ENCODE measurements around the gene MYO16.
"Not testable (repeated sequence)": the region's sequence is repeated elsewhere in the genome, so short reads cannot be mapped to it uniquely, and the experiment has no call there.

MYO16 gene

DNA sequence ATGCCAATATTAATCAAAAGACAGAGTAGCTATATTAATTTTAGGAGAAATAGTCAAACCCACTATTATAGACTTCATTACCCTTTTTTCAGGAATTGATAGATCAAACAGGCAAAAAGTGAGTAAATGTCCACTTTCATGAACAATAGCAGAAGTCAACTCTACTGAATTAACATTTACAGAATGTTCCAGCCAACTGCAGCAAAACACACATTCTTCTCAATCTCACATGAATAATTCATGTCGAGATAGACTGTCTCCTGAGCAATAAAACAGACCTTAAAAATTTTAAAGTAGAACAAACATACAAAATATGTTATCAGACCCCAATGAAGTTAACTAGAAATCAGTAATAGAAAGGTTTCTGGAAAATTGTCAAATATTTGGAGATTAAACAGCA is 118.4 kb downstream of the MYO16 start:
- DNase-seq, result no peak

DNA sequence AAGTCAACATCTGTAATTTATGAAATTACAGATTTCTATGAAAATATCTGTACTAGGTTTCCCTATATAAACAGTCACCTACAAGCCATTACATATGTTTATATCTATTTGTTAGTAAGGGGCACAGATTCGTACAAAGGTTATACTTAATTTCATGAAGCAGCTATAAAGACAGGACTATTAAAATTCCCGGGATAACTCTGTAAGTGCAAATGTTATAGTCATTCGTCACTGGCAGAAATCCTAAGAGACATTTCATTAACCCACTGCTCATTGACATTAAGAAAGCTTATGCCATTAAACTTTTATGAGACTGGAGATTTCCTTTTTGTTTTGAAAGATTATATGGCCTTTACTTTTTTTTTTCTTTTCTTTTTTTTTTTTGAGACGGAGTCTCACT is 122.9 kb downstream of the MYO16 start:
- DNase-seq, result no peak

DNA sequence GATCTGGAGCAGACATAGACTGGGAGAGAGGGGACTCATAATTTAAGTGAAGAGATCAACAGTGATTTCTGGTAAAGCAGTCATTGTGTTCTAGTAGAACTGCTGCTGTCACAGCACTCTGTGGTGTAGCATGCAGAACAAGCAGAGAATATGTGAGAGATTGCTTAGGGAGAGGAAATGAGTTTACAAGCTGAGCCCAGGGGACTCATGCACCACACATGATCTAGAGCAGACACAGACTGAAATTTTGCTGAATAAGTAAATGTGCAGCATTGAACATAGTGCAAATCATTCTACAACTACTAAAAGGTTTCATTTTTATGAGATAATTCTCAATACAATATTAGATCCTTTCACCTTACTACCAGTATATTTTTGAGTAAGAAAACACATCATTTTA is 125.7 kb downstream of the MYO16 start:
- no peak for DNase-seq

DNA sequence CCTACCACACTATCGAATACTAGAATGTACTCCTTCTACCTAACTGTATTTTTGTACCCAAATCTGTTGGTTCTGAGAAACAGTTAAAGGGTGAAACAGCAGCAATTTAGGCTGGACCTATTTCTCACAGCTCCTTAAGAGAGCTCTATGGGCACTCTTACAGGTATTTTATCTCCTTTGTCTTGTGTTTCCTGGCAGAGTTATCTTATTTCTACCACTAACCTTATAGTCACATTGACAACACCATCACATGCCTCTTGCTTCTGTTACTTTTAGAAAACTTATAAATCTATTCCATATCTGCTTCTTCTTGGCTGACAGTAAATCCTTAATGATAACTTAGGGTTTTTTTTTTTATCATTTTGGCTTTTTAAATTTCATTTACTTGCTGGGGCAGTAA is 130.7 kb downstream of the MYO16 start:
- no peak for DNase-seq

DNA sequence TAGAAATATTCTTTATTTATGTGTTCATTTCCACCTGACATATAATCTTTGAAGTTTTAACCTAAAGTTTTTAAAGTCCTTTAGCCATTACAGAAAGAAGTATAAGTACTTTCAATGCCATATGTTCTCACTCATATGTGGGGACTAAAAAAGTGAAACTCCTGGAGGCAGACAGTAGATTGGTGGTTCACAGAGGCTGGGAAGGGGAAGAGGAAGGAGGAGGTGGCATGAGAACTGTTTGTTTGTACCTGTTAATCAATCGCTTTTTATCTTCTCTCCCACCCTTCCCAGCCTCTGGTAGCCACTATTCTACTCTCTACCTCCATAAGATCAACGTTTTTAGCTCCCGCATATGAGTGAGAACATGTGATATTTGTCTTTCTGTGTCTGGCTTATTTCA is 131.1 kb downstream of the MYO16 start:
- DNase-seq, result no peak

DNA sequence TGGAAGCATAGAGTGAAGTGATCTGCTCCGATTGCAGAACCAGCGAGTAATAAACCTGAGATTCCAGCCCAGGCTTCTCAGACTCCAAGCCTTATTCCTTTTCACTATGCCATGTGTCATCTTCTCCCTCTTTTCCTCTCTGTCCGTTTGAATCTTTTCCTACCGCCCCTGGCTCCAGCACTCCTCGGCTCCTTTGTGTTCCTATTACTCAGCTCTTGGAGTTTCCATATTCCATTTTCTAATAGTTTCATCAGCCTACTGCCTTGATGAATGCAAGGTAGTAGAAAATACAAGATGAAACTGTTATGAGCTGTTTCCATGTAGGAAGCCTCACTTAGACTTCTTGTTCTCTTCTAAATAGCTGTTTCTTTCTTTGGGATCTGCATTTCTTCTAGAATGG is 138.6 kb downstream of the MYO16 start:
- DNase-seq, result no peak

DNA sequence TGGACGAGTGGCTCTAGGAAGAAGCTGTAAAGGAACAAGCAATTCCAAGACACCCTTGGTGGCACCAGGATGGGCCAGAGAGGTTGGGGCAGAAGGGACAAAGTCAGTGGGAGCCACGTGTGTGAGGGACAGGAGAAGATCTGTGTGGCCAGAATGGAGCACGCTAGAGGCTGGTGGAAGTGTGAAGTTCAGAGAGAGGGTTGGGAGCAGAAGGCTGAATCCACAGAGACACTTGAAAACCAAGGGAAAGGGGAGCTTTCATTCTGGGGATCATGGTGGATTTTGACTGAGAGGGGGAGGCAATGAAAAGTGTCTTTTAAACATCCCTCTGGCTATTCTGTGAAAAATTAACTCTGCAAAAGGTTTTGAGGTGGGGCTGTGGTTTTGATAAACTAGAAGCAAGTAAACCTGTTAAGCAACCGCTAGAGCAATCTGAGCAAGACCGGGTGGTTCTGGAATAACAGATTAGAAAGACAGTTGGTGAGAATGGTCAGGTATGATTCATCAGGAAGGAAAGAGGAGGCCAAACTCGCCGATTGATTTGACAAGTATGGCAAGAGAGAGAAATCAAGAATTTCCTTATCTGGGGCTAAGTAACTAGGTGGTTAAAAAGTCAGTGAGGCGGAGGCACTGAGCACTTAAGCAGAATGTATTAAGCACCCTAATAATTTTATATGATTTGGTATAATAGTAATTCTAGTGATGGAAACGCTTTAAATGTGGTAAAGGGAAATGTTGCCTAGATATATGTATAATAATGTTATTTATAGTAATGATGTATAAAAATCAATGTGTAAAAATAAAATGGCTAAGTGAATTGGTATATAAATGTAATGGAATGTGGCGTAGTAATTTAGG is 140.0 kb downstream of the MYO16 start:
- no peak for DNase-seq

DNA sequence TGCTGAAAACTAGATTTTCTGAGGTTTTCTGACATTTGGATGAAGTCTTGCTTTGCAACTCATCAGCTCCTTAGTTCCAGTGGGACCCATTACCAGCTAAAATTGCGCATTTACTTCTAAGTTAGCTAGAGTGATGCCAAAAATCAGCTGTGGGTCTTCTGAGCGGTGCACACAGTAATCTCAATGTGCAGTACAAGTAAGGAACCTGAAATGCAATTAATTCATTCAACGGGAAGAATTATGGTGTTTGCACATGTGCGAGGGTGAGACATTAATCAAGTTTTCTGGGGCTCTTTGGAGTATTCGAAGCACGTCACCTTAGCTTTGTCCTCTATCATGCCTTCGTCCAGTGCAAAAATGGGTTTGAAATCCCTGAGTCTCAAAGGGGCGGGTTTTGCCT is 146.2 kb downstream of the MYO16 start:
- DNase-seq, result no peak

DNA sequence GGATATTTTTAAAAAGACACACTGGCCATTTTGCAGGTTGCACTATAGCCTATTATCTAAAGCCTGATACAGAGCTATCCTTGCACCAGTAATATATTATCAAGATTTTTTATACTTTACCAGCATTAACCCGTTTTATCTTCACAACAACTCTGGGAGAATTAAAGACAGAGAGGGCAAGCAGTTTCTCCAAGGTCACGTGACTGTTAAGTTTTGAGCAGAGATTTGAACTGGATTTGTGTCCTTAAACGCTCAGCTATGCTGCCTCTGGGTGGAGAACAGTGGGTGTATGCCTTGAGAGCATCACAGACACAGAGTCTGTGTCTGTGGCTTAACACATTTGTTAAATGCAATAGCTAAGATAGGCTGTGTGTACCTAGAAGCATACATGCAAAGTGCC is 147.2 kb downstream of the MYO16 start:
- DNase-seq, result no peak

DNA sequence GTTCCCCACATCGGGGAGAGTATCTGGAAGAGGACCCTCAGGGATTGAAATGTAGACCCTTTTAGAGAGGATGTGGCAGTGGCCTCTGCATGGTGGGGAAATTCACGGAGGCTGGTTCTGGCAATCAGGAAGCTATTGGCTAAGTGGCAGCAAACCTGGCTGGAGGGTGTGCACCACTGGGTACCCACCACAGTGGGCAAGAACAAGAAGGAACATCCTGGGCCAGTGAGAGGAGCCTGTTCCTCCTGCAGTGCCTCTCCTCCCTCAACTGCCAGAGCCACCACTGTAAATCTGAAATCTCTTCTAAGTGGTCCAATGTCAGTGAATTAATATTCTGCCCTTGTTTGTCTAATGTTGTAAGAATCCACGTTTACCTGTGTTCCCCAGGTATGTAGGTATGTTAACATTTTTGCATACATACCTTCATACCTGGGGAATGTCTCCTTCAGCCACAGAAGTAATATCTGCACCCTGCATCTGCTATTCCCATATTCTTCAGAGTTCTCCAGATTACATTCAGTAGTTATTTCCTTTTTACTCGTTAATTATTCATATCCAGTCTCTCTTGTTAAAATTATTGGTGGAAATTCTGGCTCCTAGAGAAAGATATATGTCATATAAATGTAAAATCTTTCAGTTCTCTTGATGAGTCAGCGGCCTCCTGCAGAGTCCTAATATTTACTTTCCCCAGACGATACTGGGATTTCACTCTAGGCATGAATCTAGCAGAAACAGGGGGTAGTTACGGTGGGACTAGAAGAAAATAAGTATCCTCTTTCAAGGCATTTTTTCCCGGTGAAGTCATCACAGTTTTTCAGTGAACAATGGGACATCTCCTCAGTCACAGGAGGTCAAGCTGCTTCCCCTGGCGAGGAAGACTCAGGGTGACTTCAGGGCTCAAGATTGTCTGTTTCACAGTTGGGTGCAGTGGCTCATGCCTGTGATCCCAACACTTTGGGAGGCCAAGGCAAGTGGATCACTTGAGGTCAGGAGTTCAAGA is 148.3 kb downstream of the MYO16 start:
- no peak for DNase-seq

DNA sequence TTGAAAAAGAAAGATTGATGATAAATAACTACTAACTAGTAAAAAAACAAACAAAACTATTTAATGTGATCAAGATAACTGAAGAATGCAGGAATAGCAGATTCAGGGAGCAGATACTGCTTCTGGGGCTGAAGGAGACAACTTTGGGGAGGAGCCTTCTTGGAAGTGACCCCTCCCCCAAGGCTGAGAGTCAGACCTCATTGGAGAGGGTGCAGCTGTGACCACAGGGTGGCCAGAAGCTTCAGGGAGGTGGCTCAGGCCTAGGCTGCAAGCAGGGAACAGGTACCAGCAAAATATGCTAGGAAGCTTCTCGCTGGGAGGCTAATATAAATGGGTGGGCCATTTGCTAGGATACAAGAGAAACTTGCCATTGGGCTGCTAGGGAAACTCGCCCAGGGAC is 149.9 kb downstream of the MYO16 start:
- no peak for DNase-seq

DNA sequence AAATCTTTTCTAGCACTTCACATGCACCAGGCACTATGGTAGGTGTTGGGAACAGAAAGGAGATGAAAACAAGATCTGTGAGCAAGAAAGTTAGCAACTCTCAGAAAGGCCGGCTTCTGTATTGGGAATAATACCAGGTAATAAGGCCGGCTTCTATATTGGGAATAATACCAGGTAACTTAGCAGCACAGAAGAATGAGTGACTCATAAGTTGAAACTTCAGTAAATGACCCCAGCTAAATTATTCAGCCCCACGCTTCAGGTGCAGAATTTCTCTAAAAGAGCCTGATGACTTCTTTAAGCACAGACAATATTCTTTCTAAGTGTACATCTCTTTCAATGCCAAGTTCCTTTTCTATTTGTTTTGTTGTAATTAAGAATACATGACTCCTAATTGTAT is 151.3 kb downstream of the MYO16 start:
- no peak for DNase-seq

DNA sequence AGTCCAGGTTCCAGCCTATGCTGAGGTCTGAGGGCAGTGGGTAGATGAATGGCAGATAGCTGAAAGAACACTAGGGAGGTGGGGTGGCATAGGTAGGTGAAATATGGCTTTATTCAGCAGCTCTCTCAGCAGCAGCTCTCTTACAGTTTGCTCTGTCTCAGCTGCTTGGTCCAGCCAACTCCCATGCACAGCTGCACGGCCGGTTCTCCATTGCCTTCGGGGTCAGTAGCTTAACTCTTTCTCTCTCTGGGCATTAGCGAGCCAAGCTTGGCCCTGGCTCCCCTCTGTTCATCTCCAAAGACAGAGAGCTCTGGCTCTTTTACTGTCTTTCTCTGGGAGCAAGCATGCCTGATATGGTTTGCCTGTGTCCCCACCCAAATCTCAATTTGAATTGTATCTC is 151.9 kb downstream of the MYO16 start:
- DNase-seq, result no peak

DNA sequence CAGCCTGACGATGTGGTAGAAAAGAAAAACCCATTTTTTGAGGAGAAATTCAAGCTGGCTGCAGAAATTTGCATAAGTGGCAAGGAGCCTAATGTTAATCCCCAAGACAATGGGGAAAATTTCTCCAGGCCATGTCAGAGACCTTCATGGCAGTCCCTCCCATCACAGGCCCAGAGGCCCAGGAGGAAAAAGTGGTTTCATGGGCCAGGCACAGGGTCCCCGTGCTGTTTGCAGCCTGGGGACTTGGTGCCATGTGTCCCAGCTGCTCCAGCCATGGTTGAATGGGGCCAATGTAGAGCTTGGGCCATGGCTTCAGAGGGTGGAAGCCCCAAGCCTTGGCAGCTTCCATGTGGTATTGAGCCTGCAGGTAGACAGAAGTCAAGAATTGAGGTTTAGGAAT is 153.1 kb downstream of the MYO16 start:
- DNase-seq, result not testable (repeated sequence)

DNA sequence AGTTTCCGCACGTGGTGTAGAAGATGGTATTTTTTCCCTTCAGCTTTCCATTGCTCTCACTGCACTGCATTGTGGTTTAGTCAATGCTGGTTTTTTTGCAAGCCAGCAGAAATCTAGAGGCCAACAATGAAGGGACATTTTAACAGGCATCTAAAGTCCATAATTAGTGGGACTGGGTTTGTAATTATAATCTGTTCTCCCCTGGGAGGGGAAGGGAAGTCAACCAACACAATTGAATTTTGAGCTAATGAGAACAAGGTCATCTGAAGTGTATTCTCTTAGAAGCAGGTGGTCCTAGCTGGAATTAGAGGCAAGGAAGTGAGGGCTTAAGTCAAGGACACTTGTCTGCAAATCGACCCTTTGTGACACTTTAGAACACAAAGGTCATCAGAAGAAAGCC is 156.4 kb downstream of the MYO16 start:
- no peak for DNase-seq

DNA sequence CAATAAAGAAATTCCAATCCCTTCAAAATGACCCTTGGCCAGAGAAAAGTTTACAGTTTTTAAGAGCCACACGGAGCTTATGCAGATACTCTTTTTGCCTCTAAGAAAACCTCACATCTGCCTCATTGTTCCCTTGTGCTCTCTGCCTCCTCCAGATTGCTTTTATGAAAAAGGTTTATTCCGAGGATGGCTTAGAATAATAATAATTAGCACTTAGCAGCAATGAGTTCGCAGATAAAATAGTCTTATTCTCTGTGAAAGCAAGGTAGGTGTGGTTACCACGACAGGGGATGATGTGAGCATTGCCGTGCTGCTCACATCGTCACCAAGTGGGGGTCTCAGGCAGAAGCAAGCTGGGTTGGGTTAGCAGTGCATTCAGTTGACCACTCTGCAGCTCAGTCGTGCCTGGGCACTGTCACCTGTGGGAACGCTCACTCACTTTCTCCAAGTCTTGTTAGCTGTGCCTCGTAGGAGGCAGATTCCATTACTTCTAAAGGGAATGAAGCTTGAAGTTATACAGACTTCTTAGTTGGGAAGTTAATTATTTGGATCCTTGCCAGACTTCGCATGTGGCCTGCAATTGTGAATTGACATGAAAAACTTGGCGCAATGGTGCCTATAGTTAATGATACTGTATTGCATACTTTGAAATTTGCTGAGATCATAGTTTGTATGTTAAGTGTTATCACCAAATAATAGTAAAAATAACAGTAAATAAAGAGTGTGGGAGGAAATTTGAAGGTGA is 157.2 kb downstream of the MYO16 start:
- DNase-seq, result no peak

DNA sequence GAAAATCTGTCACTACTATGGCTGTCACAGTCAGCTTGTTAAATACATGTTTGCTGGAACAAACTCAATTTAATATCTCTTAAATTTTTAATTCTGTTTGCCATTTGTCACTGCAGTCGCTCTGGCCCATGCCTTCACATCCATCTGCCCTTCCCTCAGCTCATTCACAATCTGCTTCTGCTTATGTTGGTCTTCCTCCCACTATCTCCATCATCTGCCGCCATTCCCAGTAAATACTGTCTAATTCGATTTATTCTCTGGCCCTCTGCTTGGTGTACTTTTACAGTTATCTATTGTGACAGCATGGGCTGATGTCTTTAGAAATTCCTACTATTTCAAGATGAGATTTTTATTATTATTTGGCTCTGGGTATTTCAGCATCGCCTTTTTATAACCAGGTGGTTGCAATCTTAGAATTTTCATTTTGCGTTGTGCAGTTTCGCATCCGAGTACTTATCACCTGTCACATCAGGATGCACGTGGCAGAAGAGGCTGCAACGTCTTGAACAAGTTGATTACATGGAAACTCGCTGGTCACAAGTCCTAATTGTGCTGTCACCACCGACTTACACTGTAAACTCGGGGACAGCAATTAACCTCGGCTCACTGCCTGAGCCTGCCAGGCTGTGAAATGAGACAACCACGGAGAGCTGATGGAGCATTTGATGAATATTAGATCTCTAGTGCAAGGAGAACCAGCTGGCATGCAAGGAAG is 158.4 kb downstream of the MYO16 start:
- no peak for DNase-seq

DNA sequence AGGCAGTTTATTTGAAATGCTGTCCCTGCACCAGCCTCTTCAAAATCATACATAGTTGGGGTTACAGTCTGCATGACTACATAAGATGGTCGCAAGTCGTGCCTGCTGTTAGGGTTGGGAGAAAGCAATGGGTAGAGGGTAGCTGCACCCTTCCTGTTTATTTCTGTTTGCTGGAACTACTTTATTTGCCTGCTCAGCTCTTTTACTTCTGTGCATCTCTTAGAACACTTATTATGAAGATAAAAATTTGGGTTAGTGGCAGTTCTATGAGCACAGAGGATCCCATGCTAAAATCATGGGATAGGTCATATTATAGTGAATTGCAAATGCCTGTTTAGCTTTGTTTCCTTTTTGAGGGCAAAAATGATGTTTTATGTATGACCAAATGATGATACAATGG is 160.1 kb downstream of the MYO16 start:
- DNase-seq, result no peak

DNA sequence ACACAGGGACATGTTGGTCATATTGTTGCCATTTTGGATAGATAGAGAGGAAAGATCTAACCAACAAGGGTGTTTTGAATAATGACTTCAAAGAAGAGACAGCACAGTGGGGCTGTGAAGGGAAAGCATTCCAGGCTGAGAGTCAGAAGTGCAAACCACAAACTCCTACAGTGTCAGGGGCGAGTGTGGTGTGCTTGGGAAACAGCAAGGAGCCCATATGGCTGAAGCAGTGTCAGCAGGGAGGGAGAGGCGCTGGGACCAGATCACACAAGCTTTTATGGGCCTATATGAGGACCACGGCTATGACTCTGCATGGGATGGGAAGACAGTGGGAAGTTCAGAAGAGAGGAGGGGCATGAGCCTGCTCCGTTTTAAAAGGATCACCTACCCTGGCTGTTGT is 166.4 kb downstream of the MYO16 start:
- DNase-seq, result no peak

DNA sequence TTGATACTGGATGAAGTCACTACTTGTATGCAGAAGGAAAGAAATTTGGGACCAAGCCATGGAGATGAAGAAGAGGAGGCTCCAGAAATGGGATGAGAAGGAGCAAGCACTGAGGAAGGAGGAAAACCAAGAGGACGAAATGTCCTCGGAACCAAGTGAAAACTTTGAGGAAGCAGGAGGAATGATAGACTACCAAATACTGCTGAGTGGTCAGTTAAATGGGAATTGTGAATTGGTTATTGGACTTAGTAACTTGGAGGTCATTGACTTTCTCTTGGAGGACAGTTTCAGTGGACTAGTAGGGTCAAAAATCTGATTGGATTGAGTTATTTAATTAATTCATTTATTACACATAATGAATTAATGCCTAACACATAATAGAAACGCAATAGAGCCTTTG is 167.9 kb downstream of the MYO16 start:
- no peak for DNase-seq

DNA sequence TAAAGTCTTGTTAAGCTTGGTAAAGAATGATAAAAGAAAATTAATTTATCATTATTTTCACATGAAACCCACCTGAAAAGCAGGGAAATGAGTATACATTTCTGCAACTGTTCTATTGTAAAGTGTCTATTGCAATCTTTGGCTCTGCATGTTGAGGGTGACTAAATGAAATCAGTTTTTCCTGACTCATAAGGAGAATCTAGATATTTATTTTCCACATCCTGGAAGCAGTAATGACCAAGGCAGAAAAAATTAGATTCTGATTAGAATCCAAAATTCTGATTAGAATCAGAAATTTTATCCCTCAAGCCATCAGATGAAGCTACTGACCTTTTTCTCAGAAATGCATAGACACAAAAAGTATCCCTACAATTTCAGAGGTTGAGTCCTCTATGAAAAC is 178.4 kb downstream of the MYO16 start:
- DNase-seq, result no peak

DNA sequence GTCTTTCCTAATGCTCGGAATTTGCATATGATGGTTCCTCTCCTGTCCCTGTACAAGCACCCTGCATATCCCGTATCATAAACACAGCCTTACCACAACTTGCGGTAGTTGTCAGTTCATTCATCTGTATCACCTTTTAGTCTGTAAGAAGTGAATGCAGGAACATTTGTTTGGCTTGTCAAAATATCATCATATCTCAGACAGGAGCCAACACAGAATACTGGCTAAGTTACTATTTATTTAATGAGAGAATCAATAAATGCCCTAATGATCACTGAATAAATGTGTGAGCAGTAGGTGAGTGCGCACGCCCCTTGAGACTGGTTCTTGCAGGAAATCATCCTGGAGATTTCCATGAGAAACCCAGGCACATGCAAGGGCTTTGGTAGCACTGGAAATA is 182.8 kb downstream of the MYO16 start:
- no peak for DNase-seq

DNA sequence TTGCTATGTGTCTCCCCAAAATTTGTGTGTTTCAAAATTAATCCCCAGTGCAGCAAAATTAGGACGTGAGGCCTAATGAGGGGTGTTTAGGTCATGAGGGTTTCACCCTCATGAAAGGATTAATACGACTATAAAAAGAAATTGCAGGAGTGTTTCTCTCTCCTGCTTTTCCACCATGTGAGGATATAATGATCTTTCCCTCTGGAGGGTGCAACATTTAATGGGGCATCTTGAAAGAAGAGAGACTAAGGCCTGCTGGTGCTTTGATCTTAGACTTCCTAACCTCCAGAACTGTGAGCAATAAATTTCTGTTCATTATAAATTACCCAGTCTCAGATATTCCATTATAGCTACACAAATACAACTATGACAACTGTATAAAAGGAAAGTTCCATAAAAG is 183.2 kb downstream of the MYO16 start:
- no peak for DNase-seq
